Osteocyte (in vitro differentiated cells): Measurements from ENCODE around the gene CNTN6. TPM values are rescaled to one million over a fixed set of nuclear protein-coding genes. Genes with fewer than 3 reads are reported as not detected.

ENCODE experiments used
- DNase-seq: peaks from one replicate; pipeline ENCODE4 v3.0.0; 2021; ENCODE audit warnings: mixed read lengths; ENCODE audit not compliant: unreplicated experiment; ENCODE audit errors: extremely low spot score
- H3K27ac Mint-ChIP-seq: one replicate; pipeline ENCODE4 v1.8.0; 2021; ENCODE audit warnings: mild to moderate bottlenecking, mixed read lengths; ENCODE audit not compliant: unreplicated experiment
- H3K27me3 Mint-ChIP-seq: one replicate; pipeline ENCODE4 v1.8.0; 2021; ENCODE audit warnings: mixed read lengths; ENCODE audit not compliant: unreplicated experiment
- H3K36me3 Mint-ChIP-seq: one replicate; pipeline ENCODE4 v1.8.0; 2021; ENCODE audit warnings: mixed read lengths; ENCODE audit not compliant: unreplicated experiment
- H3K4me1 Mint-ChIP-seq: one replicate; pipeline ENCODE4 v1.8.0; 2021; ENCODE audit warnings: mixed read lengths; ENCODE audit not compliant: unreplicated experiment
- H3K4me3 Mint-ChIP-seq: one replicate; pipeline ENCODE4 v1.8.0; 2021; ENCODE audit warnings: mild to moderate bottlenecking, moderate library complexity, mixed read lengths; ENCODE audit not compliant: unreplicated experiment
- H3K9me3 Mint-ChIP-seq: one replicate; pipeline ENCODE4 v1.8.0; 2021; ENCODE audit warnings: mixed read lengths; ENCODE audit not compliant: unreplicated experiment
- total RNA-seq: library from RNA; stranded (reverse); gene quantifications from 2 replicates; pipeline ENCODE4 v1.2.1, GENCODE V29; 2021
- TF ChIP-seq, protein P1 (sequence below): fragments of 200-600 bp; sonication (generic); IDR thresholded peaks from 2 replicates; pipeline ENCODE4 v1.5.0; 2021; ENCODE audit warnings: antibody characterized with exemption, mild to moderate bottlenecking, moderate library complexity

Gene CNTN6
- total RNA-seq, 1 donor from 2014 or later, result 27.5 TPM

DNA sequence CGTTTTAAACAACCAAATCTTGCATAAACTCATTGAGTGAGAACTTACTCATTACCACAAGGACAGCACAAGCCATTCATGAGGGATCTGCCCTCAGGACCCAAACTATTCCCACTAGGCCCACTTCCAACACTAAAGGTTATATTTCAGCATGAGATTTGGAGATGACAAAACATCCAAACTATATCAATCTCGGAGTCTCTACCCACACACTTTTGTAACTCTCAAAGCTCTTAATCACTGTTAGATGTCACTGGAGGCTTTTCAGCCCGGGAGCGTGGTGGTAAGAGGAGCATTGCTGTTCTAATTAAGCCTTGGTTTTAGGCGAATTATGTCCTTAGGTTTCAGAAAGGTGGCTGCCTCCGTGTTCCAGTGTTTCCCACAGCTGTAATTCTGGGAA, 86.3 kb downstream of the CNTN6 start:
- TF ChIP-seq, protein P1, sequence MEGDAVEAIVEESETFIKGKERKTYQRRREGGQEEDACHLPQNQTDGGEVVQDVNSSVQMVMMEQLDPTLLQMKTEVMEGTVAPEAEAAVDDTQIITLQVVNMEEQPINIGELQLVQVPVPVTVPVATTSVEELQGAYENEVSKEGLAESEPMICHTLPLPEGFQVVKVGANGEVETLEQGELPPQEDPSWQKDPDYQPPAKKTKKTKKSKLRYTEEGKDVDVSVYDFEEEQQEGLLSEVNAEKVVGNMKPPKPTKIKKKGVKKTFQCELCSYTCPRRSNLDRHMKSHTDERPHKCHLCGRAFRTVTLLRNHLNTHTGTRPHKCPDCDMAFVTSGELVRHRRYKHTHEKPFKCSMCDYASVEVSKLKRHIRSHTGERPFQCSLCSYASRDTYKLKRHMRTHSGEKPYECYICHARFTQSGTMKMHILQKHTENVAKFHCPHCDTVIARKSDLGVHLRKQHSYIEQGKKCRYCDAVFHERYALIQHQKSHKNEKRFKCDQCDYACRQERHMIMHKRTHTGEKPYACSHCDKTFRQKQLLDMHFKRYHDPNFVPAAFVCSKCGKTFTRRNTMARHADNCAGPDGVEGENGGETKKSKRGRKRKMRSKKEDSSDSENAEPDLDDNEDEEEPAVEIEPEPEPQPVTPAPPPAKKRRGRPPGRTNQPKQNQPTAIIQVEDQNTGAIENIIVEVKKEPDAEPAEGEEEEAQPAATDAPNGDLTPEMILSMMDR, result no peak
- H3K36me3 Mint-ChIP-seq, result peaks cover 6% of the 10 kb centered on the region
- no peak overlapping the region for H3K27ac Mint-ChIP-seq
- peaks cover 14% of the 10 kb centered on the region for H3K4me1 Mint-ChIP-seq
- peaks cover 16% of the 10 kb centered on the region for H3K9me3 Mint-ChIP-seq
- DNase-seq, result no peak
- H3K27me3 Mint-ChIP-seq, result peaks cover 2% of the 10 kb centered on the region
- H3K4me3 Mint-ChIP-seq, result no peak overlapping the region

DNA sequence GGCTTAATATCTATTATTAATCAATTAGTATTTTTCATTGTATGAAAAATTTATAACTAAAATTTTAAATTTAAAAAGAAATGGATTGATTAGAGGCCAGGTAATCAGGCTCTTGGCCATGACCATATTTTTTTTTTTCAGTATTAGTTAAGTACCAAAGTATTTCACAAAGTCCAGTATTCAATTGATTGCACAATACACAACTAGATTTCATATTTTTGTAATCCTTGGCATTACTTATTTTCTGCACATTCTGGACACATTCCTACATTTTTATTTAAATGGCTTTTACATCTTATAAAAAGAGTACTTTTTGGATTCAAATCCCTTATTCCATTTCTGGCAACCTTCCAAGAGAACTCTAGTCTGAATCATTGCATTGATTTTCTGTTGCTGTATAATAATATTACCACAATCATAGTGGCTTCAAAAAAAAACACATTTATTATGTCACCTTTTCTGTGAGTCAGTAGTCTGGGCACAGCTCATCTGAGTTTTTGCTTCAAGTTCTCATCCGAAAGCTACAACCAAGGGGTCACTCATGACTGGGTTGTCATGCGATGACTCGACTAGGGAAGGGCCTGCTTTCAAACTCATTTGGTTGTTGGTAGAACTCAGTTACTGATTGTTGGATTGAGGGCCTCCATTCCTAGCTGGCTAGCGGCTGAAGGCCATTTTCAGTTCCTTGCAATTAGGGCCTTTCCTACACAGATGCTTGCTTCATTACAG, 90.7 kb downstream of the CNTN6 start:
- no peak overlapping the region for H3K4me3 Mint-ChIP-seq
- no peaks in the 10 kb centered on the region for H3K27me3 Mint-ChIP-seq
- H3K27ac Mint-ChIP-seq, result peak overlapping the region; percentile 68
- peaks cover 15% of the 10 kb centered on the region for H3K4me1 Mint-ChIP-seq
- peaks cover under 1% of the 10 kb centered on the region for H3K9me3 Mint-ChIP-seq
- H3K36me3 Mint-ChIP-seq, result no peaks in the 10 kb centered on the region
- DNase-seq, result no peak
- TF ChIP-seq, protein P1, result no peak

DNA sequence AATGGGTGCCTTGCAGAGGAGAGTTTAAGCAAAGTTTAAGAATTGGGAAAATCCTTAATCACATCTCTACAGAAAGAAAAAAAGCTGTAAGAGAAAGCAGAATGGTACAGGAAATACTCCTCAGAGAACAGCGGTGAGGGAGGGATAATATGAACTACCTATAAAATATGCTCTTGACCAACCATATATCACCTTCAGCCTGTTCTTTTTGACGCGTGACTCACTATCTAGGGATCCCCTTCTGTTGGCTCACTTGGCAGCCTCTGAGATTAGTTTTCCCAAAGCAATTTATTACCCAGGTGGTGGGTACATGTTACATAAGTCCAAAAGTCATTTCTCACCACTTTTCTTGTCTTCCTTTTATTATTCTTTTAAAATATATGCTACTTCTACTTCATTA, 97.7 kb downstream of the CNTN6 start:
- TF ChIP-seq, protein P1, result no peak
- Mint-ChIP-seq H3K36me3 (no peaks in the 10 kb centered on the region), H3K27me3 (no peaks in the 10 kb centered on the region), H3K4me1 (peaks cover 5% of the 10 kb centered on the region), H3K4me3 (no peak overlapping the region), H3K27ac (no peak overlapping the region), H3K9me3 (no peaks in the 10 kb centered on the region)
- no peak for DNase-seq

DNA sequence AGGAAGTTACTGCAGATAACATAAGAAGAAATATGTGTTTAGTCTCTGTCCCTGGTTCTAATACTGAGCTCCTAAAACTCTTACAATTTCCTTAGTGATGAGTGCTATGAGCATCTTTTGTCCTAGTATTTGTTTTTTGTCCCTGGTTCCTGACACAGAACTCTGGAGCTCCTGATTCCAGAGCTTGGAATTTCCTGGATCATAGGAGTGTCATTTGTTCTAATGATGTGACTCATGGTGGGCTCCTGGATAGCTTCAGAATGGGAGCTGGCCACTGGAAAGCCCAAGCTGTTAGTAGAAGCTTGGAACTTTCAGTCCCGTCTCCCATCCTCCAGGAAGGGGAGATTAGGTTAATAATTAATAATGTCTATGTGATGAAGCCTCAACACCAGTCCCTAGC, 98.2 kb downstream of the CNTN6 start:
- no peaks in the 10 kb centered on the region for H3K36me3 Mint-ChIP-seq
- no peaks in the 10 kb centered on the region for H3K27me3 Mint-ChIP-seq
- TF ChIP-seq, protein P1, result no peak
- H3K4me3 Mint-ChIP-seq, result no peak overlapping the region
- DNase-seq, result no peak
- H3K4me1 Mint-ChIP-seq, result peaks cover 8% of the 10 kb centered on the region
- H3K27ac Mint-ChIP-seq, result no peak overlapping the region
- H3K9me3 Mint-ChIP-seq, result no peaks in the 10 kb centered on the region

DNA sequence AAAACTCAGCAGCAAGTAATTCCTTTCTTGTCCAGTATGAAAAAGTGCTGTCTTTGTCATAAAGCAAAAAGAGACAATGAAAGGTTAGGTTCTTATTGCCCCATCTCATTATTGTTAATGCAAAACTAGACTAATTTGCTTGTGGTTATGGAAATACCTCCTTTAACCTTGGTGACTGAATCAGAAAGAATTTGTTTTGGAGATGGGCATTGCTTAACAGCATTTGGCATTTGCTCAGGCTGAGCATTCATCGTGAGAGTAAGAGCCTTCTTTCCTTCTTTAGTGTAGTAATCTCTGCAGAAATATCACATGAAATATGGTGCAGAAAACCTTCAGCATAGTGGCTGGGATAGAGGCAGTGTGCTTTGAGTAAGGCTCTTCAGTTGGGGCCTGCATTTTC, 103.1 kb downstream of the CNTN6 start:
- TF ChIP-seq, protein P1, result no peak
- no peaks in the 10 kb centered on the region for H3K9me3 Mint-ChIP-seq
- no peak for DNase-seq
- no peak overlapping the region for H3K4me3 Mint-ChIP-seq
- no peaks in the 10 kb centered on the region for H3K27me3 Mint-ChIP-seq
- no peaks in the 10 kb centered on the region for H3K36me3 Mint-ChIP-seq
- peaks cover 17% of the 10 kb centered on the region for H3K4me1 Mint-ChIP-seq
- H3K27ac Mint-ChIP-seq, result no peak overlapping the region
